ENCODE measurements around the gene USH2A. TPM values are rescaled to one million over a fixed set of nuclear protein-coding genes. Genes with fewer than 3 reads are reported as not detected.

The USH2A gene
- total RNA-seq, 1 experiment from 2014 or later = not detected

DNA sequence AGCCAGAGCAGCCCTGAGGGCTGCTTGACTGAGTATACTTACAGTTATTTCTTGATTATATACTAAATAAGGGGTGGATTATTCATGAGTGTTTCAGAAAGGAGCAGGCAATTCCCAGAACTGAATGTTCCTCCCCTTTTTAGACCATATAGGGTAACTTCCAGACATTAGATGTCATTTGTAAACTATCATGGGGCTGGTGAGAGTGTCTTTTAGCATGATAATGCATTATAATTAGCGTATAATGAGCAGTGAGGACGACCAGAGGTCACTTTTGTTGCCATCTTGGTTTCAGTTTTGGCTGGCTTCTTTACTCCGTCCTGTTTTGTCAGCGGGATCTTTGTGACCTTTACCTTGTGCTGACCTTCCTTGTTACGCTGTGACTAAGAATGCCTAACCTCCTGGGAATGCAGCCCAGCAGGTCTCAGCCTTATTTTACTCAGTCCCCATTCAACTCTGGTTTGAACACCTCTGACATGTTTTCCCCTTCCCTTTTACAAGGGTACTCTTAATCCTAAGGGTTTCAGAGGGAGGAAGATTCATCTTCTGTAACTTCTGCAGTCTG lies 840.0 kb downstream of the USH2A start:
- DNase-seq (ENCODE audit: low read depth, low spot score) (no peak), ATAC-seq (peak; percentile 93)
- Histone ChIP-seq H3K27ac (ENCODE audit: low read depth, low read length) (peak overlapping the region; percentile 49; the same call in 1 of the 2 replicates), H3K9ac (ENCODE audit: low read length) (peak overlapping the region; percentile 37), H3K9me2 (ENCODE audit: insufficient read depth) (no peaks in the 10 kb centered on the region), H3K4me3 (replicated peaks in 1 of 2; ENCODE audit: low read depth in 1 of 2, low read length in 2 of 2) (peak overlapping the region; percentile 2 to 48; a peak in 2 of 4 replicates), H3K79me2 (ENCODE audit: insufficient read depth, low read length) (peaks cover 8% of the 10 kb centered on the region; the same call in 1 of the 2 replicates), H2AFZ (ENCODE audit: low read depth, low read length, poor library complexity, severe bottlenecking) (no peak overlapping the region), H3K9me3 (ENCODE audit: control insufficient read depth in 1 of 2, insufficient read depth in 1 of 2, low read depth in 1 of 2, low read length in 2 of 2) (no peaks in the 10 kb centered on the region), H3K4me1 (ENCODE audit: control insufficient read depth in 1 of 2, insufficient read depth in 2 of 2, low read length in 2 of 2) (peaks cover 12 to 34% of the 10 kb centered on the region in 2 experiments), H3K27me3 (ENCODE audit: insufficient read depth, low read length) (no peaks in the 10 kb centered on the region), H3K36me3 (ENCODE audit: control insufficient read depth in 1 of 2, insufficient read depth in 2 of 2, low read length in 2 of 2) (peaks cover 9 to 18% of the 10 kb centered on the region in 2 experiments; a peak in 3 of 4 replicates), H4K20me1 (ENCODE audit: insufficient read depth) (no peaks in the 10 kb centered on the region), H3K4me2 (ENCODE audit: low read length) (peak overlapping the region; percentile 81)
- ChIA-PET POLR2A (no interaction called here), RAD21 (ENCODE audit: low non-redundant PET in 1 of 2, low total read pairs in 2 of 2, uncharacterized antibody in 2 of 2, unreplicated experiment in 2 of 2) (no interaction called here), CTCF (no interaction called here)
- intact Hi-C loops (cut with micrococcal nuclease) = no loop called here
- no TSS peak for BruUV-seq (replicated peaks)
- peak; percentile 89 for TF ChIP-seq FOSL1 (IDR thresholded peaks at IDR 0.05; ENCODE audit: low read depth)
- no peak for TF ChIP-seq ELF1 (IDR thresholded peaks at IDR 0.05; ENCODE audit: borderline replicate concordance, low read depth)
- TF ChIP-seq EGR1 (IDR thresholded peaks at IDR 0.05; ENCODE audit: low read depth) = no peak
- TF ChIP-seq EZH2 (IDR thresholded peaks at IDR 0.05) = no peak
- TF ChIP-seq, protein P1, sequence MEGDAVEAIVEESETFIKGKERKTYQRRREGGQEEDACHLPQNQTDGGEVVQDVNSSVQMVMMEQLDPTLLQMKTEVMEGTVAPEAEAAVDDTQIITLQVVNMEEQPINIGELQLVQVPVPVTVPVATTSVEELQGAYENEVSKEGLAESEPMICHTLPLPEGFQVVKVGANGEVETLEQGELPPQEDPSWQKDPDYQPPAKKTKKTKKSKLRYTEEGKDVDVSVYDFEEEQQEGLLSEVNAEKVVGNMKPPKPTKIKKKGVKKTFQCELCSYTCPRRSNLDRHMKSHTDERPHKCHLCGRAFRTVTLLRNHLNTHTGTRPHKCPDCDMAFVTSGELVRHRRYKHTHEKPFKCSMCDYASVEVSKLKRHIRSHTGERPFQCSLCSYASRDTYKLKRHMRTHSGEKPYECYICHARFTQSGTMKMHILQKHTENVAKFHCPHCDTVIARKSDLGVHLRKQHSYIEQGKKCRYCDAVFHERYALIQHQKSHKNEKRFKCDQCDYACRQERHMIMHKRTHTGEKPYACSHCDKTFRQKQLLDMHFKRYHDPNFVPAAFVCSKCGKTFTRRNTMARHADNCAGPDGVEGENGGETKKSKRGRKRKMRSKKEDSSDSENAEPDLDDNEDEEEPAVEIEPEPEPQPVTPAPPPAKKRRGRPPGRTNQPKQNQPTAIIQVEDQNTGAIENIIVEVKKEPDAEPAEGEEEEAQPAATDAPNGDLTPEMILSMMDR (IDR thresholded peaks at IDR 0.05 in 2 of 3, conservative IDR thresholded peaks at IDR 0.05 in 1 of 3; ENCODE audit: borderline replicate concordance in 1 of 3, insufficient read depth in 1 of 3, low read depth in 2 of 3, low read length in 2 of 3) = no peak
- peak; percentile 86 for TF ChIP-seq JUND (IDR thresholded peaks at IDR 0.05)
- TF ChIP-seq POLR2AphosphoS5 (IDR thresholded peaks at IDR 0.05; ENCODE audit: low read depth, low read length) = peak; percentile 34; the same call in 1 of the 2 replicates
- TF ChIP-seq YY1 (IDR thresholded peaks at IDR 0.05; ENCODE audit: extremely low read depth, insufficient replicate concordance, low read depth, low read length) = peak; percentile 71
- TF ChIP-seq RAD21 (IDR thresholded peaks at IDR 0.05; ENCODE audit: low read depth) = no peak
- peak; percentile 61; the same call in 1 of the 2 replicates for TF ChIP-seq SIN3A (IDR thresholded peaks at IDR 0.05; ENCODE audit: low read depth)
- TF ChIP-seq SRF (IDR thresholded peaks at IDR 0.05; ENCODE audit: low read depth) = peak; percentile 54; the same call in 1 of the 2 replicates
- TF ChIP-seq CBX3 (IDR thresholded peaks at IDR 0.05; ENCODE audit: low read depth) = peak; percentile 93
- peak; percentile 42; the same call in 1 of the 2 replicates for TF ChIP-seq MAX (IDR thresholded peaks at IDR 0.05)
- no peak for TF ChIP-seq ATF3 (IDR thresholded peaks at IDR 0.05)
- no peak for TF ChIP-seq EZH2phosphoT487 (IDR thresholded peaks at IDR 0.05; ENCODE audit: borderline replicate concordance)
- no peak for TF ChIP-seq ZFX (IDR thresholded peaks at IDR 0.05)
- peak; percentile 58; the same call in 1 of the 2 replicates for TF ChIP-seq CEBPB (IDR thresholded peaks at IDR 0.05; ENCODE audit: low read depth)
- peak; percentile 94 for TF ChIP-seq SP1 (IDR thresholded peaks at IDR 0.05; ENCODE audit: low read depth)

Measured in HCT116 (cell line).